HL-60/S4 treated with phorbol 12-myristate 13-acetate at 8.2 ng/mL for 4 days and 3 days (cell line): Measurements from ENCODE around the gene TMEM141.
"Not testable (repeated sequence)": the region's sequence is repeated elsewhere in the genome, so short reads cannot be mapped to it uniquely, and the experiment has no call there.

Experiments used
- in situ Hi-C: fragments of 300-500 bp; cut with MboI; formaldehyde crosslinking; loops from 2 replicates; pipeline ENCODE4 v1.15.0; 2022; ENCODE audit warnings: low sequenced_read_pairs

Gene TMEM141

GRCh38 chr9:136793086-136793946, 2.2 kb downstream of the TMEM141 start:
- in situ Hi-C loops, result no loop called here

GRCh38 chr9:136794281-136794999, 3.3 kb downstream of the TMEM141 start:
- in situ Hi-C loops, result no loop called here

DNA sequence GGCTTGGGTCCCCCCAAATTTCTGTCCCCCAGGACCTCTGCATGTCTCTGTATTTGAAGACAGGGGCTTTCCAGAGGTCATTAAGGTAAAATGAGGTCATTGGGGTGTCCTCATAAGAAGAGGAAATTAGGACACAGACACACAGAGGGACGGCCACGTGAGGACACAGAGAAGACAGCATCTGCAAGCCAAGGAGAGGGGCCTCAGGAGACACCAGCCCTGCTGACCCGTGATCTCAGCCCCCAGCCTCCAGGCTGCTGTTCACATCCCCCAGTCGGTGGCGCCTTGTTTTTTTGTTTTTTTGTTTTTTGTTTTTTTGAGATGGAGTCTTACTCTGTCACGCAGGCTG, 3.8 kb downstream of the TMEM141 start:
- in situ Hi-C loops, result no loop called here

DNA sequence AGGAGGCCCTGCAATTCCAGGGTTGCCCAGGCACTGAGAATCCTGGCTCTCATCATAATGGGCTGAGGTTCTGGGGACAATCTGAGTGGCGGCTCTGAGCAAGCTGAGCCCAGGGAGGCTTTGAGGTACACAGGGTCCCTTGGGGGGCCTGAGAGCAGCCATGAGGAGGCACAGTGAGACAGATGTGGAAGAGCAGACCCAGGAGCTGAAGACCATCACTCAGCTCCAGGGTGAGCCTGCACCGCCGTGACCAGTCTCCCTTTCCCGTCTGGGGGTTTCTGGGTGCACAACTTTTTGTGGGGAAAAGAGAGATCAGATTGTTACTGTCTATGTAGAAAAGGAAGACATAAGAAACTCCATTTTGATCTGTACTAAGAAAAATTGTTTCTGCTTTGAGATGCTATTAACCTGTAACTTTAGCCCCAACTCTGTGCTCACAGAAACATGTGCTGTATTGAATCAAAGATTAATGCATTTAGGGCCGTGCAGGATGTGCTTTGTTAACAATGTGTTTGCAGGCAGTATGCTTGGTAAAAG, 5.2 kb downstream of the TMEM141 start, which contains the start of gene CCDC183:
CCDC183 (plus strand) TSS at position 101 of the 537 bp plus-strand sequence; CDS start at position 161, 60 bp downstream.
- in situ Hi-C loops, result no loop called here

DNA sequence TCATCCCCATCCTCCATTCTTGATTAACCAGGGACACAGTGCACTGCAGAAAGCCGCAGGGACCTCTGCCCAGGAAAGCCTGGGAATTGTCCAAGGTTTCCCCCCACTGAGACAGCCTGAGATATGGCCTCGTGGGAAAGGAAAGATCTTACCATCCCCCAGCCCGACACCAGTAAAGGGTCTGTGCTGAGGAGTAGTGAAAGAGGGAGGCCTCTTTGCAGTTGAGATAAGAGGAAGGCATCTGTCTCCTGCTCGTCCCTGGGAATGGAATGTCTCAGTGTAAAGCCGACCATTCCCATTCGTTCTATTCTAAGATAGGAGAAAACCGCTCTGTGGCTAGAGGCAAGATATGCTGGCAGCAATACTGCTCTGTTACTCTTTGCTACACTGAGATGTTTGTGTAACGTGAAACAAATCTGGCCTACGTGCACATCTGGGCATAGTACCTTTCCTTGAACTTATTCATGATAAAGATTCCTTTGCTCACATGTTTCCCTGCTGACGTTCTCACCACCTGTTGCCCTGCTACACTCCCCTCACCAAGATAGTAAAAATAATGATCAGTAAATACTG, 5.7 kb downstream of the TMEM141 start:
- in situ Hi-C loops, result not testable (repeated sequence)

GRCh38 chr9:136798708-136799078, 7.5 kb downstream of the TMEM141 start:
- in situ Hi-C loops, result no loop called here

- in situ Hi-C loops, result no loop called here
Measured at GRCh38 chr9:136799079-136799853, 8.1 kb downstream of the TMEM141 start.

GRCh38 chr9:136799854-136800657, 8.9 kb downstream of the TMEM141 start:
- in situ Hi-C loops, result no loop called here

DNA sequence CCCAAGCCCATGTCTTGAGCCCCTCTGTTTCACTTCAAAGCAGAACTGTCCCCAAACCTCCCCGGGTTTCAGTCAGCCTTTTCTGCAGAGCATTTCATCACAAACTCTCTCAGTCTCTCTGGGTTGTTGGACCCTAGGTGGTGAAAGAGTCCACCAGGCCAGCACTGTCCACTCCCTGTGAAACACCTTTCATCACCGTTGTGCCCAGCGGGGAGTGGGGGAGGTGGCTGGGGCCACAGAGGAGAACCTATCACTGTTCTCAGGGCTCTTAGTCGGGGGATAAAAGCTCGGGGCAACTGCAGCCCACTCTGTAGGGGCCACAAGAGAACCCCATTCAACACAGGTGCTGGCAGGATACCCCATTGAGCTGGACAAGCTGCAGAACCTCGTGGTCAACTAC, 11.2 kb downstream of the TMEM141 start:
- in situ Hi-C loops, result no loop called here

DNA sequence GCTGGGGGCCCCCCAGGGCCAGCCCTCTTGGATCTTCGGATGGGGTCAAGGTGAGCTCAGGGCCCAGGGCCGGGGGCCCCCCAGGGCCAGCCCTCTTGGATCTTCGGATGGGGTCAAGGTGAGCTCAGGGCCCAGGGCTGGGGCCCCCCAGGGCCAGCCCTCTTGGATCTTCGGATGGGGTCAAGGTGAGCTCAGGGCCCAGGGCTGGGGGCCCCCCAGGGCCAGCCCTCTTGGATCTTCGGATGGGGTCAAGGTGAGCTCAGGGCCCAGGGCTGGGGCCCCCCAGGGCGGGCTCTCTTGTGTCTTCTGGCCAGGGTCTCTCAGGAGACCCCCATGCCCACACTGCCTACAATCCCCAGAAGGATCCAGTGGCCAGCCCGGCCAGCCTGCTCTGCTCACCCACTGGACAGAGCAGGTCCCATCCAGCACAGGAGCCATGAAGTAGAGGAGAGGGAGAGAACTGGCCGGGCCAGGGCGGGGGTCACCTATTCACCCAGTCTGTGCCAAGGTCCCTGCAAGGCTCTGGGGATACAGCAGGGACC, 11.9 kb downstream of the TMEM141 start:
- in situ Hi-C loops, result not testable (repeated sequence)

DNA sequence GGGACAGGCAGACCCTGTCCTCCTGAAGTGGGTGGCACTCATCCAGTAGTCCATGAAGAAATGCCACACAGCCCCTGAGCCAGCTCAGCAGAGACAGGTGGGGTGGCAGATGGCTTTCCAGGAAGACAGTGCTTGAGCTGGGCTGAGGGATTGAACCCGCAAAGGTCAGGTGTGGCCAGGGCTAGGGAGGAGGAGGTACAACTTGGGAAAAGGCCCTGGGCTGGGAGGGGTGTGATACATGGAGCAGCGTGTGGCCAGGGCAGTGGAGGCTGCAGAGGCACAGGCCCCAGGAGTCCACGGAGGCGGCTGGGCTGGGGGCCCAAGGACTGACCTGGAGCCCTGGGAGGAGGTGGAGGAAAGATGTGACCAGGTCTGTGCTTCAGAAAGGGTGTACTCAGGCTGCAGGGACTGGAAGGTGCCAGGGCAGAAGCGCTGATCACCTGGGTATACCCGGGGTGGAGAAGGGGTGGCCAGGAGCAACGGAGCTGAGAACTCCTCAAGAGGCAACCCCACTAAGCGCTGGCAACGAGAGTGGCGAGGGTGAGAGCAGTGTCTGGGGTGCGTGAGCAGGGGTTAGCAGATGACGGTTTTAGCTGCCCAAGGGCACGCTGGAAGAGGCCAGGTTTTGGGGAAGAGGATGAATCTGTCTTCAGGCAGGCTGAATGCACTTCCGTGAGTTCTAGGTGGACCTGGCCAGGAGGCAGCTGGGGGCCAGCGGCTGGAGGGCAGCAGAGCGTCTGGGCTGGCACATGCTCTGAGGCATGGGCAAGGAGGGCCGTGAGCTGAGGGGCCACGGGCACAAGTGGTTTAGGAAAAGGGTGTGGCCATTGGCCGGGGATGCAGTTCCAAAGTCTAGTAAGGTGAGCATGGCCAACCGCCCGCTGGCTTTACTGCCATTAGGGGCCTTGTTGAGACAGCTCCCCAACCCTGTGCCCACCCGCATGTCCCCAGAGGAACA, 12.7 kb downstream of the TMEM141 start:
- in situ Hi-C loops, result no loop called here

- in situ Hi-C loops, result no loop called here
Measured at GRCh38 chr9:136804509-136805206, 13.5 kb downstream of the TMEM141 start.

DNA sequence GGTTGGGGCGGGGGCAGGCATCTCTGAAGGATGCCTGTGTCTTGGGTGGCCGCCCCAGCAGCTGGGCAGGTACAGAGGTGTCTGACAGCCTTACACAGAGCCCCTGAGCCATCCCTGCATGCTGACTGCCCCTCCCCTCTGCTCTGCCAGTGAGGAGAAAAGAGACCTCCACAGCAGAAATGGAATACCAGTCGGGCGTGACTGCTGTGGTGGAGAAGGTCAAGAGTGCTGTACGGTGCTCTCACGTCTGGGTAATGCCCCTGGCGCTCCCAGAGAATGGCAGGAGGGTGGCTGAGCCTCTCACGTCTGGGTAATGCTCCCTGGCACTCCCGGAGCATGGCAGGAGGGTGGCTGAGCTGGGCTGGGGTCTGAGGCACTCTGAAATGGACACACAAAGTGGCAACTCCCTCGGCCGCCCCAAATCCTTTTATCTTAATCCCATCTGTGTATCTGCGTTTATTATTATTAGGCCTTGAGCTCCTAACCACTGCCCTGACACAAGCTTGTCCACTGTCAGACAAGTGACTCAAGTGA, 14.1 kb downstream of the TMEM141 start:
- in situ Hi-C loops, result no loop called here

- in situ Hi-C loops, result no loop called here
Measured at GRCh38 chr9:136806067-136806466, 14.9 kb downstream of the TMEM141 start.

DNA sequence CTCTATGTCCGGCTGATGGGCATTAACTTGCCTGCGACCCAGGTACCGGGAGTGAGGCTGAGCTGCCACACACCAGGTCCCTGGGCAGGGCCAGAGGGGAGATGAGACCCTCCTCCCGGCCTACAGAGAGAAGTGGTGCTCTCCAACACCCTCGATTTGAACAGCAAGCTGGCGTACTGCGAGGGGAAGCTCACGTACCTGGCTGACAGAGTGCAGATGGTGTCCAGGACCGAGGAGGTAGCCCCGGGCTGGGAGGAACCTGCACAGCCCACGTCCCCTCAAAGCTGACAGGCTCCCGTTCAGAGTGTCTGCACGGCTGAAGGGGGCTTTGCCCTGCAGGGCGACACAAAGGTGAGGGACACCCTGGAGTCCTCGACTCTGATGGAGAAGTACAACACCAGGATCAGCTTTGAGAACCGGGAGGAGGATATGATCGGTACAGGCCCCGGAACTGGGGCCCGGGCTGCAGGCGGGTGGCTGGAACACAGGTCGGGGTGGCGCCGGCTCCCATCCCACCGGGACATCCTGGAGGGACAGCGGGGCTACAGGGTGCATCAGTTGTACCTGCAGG, 15.6 kb downstream of the TMEM141 start:
- in situ Hi-C loops, result no loop called here

DNA sequence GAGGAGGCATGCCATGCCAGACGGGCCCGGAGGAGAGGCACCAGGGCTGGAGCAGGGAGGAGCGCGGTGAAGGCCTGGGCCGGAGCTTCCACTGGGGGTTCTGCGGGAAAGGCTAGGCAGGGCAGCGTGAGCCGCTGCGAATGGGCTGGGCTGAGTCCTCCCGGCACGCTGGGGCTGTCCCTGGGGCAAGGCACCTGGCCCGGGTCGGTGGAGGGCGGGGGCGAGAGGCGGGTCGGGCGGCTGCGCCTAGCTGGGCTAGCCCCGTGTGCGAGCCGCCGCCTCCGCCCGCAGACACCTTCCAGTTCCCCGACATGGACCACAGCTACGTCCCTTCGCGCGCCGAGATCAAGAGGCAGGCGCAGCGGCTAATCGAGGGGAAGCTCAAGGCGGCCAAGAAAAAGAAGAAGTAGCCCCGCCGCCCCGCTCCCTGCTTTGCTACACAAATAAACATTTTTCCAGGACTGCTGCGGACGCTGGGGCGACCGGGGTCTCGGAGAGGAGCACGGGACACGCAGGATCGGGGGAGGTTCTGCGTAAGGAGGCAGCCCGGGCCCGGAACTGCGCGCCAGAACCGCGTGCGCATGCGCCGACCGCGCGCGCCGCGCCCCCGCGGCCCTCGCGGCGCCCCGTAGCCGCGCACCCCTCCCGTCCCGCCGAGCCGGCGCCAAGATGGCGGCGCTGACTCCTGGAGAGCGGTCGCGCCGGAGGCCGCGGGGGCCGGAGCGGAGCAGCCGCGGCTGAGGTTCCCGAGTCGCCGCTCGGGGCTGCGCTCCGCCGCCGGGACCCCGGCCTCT, 16.3 kb downstream of the TMEM141 start, which contains the start of gene RABL6:
RABL6 (plus strand) TSS at position 668 of the 794 bp plus-strand sequence. CDS start 249 bp downstream, outside the sequence.
- in situ Hi-C loops, result no loop called here
